Heart left ventricle (tissue), 13 donors: ENCODE measurements around the gene CDH8.

Experiments used
- POLR2A ChIP-seq, 2 donors: fragments of 450-650 bp; IDR thresholded peaks; one replicate each; pipeline ENCODE4 v1.6.1; 2017; ENCODE audit warnings: antibody characterized with exemption in 2 of 2, mild to moderate bottlenecking in 2 of 2, moderate library complexity in 2 of 2
- TF ChIP-seq, protein P1 (sequence below), 12 donors: fragments of 200-600 bp; sonication (generic) in 4 of 12; IDR thresholded peaks; one replicate each; pipeline versions ENCODE4 v1.5.0 to v1.8.0; 2018 to 2022; ENCODE audit warnings: antibody characterized with exemption in 12 of 12, mild to moderate bottlenecking in 5 of 12
- donor health status: ischemic (EF 13 %, LVEDD 7.1; RV severe dilation, severe dysfunction).
- donor health status: DM: no; HTN: yes; CAD: no.
- donor health status: DM: no; HTN: no; CAD: no.
- donor health status: ischemic (EF 25% LVEDD 6.9; RV normal size, moderate dysfunction).
- donor health status: ischemic (EF 25% LVEDD 5.7; RV mildly dilated, moderate dysfunction).
- donor health status: ischemic (EF 35%, LVEDD 5.7; RV mildly dilated, moderate dysfunction).
- donor health status: nonischemic (EF 11% LVEDD 7.7; RV severe dilation, severe dysfunction).
- donor health status: DM: yes; HTN: yes; CAD: no.
- donor health status: PGD.
- donor health status: ischemic (EF 29% LVEDD 5.4; RV normal size, mild dysfunction).
- donor health status: nonischemic (EF 23%, LVEDD 6.1; RV moderate dilation, normal function).

DNA sequence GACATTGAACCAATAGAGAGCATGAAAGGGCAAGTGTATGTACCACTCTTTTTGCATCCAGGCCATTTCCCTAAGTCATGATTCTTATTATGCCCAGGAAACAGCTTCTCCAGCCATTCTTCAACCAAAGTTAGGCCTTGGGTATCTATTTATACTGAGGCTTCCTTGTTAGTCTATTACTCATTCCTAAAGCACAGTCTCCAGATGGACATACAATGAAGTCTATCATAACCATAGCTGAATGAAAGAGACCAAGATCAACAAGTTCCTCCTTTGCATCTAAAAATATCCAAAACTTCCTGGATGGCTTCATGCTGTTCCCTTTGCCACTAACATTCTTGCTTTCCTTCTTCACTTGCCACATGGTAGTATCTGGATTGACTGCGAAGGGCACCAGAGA lies 265.9 kb downstream of the CDH8 start:
- no peak for TF ChIP-seq POLR2A (IDR thresholded peaks at IDR 0.05)
- TF ChIP-seq, protein P1, sequence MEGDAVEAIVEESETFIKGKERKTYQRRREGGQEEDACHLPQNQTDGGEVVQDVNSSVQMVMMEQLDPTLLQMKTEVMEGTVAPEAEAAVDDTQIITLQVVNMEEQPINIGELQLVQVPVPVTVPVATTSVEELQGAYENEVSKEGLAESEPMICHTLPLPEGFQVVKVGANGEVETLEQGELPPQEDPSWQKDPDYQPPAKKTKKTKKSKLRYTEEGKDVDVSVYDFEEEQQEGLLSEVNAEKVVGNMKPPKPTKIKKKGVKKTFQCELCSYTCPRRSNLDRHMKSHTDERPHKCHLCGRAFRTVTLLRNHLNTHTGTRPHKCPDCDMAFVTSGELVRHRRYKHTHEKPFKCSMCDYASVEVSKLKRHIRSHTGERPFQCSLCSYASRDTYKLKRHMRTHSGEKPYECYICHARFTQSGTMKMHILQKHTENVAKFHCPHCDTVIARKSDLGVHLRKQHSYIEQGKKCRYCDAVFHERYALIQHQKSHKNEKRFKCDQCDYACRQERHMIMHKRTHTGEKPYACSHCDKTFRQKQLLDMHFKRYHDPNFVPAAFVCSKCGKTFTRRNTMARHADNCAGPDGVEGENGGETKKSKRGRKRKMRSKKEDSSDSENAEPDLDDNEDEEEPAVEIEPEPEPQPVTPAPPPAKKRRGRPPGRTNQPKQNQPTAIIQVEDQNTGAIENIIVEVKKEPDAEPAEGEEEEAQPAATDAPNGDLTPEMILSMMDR (IDR thresholded peaks at IDR 0.05) = no peak
